Liver (tissue), 2 donors: ENCODE results near the gene ERGIC1.

Source experiments
- CTCF ChIP-seq: fragments of 150-350 bp; IDR thresholded peaks from 2 replicates; pipeline ENCODE4 v1.5.1; 2017; ENCODE audit warnings: improper control_type of control experiment, low read depth, low read length; ENCODE audit not compliant: missing input control
- YY1 ChIP-seq: IDR thresholded peaks from 2 replicates; pipeline ENCODE4 v1.6.1; 2016; ENCODE audit warnings: antibody characterized with exemption, mild to moderate bottlenecking
- donor health status: healthy.

- TF ChIP-seq CTCF (no peak), YY1 (no peak)
Measured at GRCh38 chr5:172956228-172956627, 122.2 kb downstream of the ERGIC1 start.
